Coronary artery (tissue), 2 donors: Measurements from ENCODE around the gene SRPK1.

Experiments
- DNase-seq: peaks from one replicate; pipeline ENCODE4 v3.0.0-alpha.2; 2017; ENCODE audit warnings: low spot score
- H3K27ac ChIP-seq, 2 donors: fragments of 200-600 bp; sonication (generic); one replicate each; pipeline ENCODE4 v1.5.1; 2016 to 2019
- H3K4me3 ChIP-seq: fragments of 200-600 bp; sonication (generic); 2 replicates; pipeline ENCODE4 v1.5.1; 2016; ENCODE audit warnings: mild to moderate bottlenecking, moderate library complexity
- CTCF ChIP-seq: fragments of 200-600 bp; sonication (generic); IDR thresholded peaks from one replicate; pipeline ENCODE4 v1.5.1; 2019; ENCODE audit warnings: antibody characterized with exemption

Gene SRPK1

GRCh38 chr6:35907750-35908149 lies 13.1 kb downstream of the SRPK1 start:
- Histone ChIP-seq H3K4me3 (no peak overlapping the region), H3K27ac (no peak overlapping the region)
- DNase-seq: no peak
- no peak for TF ChIP-seq CTCF

- no peak for TF ChIP-seq CTCF
- no peak overlapping the region for H3K27ac ChIP-seq
- DNase-seq: no peak
- no peak overlapping the region for H3K4me3 ChIP-seq
Observed at GRCh38 chr6:35906499-35906846, 14.4 kb downstream of the SRPK1 start.

GRCh38 chr6:35905841-35906498 lies 14.9 kb downstream of the SRPK1 start:
- no peak for TF ChIP-seq CTCF
- no peak for DNase-seq
- Histone ChIP-seq H3K4me3 (no peak overlapping the region), H3K27ac (no peak overlapping the region)

- no peak for DNase-seq
- Histone ChIP-seq H3K27ac (no peak overlapping the region), H3K4me3 (no peak overlapping the region)
- no peak for TF ChIP-seq CTCF
Observed at GRCh38 chr6:35905141-35905785, 15.6 kb downstream of the SRPK1 start.

- TF ChIP-seq CTCF: no peak
- Histone ChIP-seq H3K4me3 (no peak overlapping the region), H3K27ac (no peak overlapping the region)
- no peak for DNase-seq
Observed at GRCh38 chr6:35903679-35904078, 17.2 kb downstream of the SRPK1 start.

- DNase-seq: no peak
- Histone ChIP-seq H3K4me3 (no peak overlapping the region), H3K27ac (no peak overlapping the region)
- no peak for TF ChIP-seq CTCF
Observed at GRCh38 chr6:35900448-35900847, 20.4 kb downstream of the SRPK1 start.

- Histone ChIP-seq H3K4me3 (no peak overlapping the region), H3K27ac (no peak overlapping the region)
- no peak for DNase-seq
- TF ChIP-seq CTCF: no peak
Observed at GRCh38 chr6:35898003-35898402, 22.9 kb downstream of the SRPK1 start.
